HG03039 (cell line): ENCODE results near the gene GRPEL1.

Experiments used
- ATAC-seq: cut with Tn5 transposase; IDR thresholded peaks from one replicate; pipeline ENCODE4 v1.9.1; 2021; ENCODE audit warnings: mild to moderate bottlenecking, moderate library complexity; ENCODE audit not compliant: unreplicated experiment

GRPEL1 gene

GRCh38 chr4:7025040-7025602 is 42.7 kb downstream of the GRPEL1 start:
- ATAC-seq, result no peak

- ATAC-seq, result no peak
These were observed 43.5 kb downstream of the GRPEL1 start for GRCh38 chr4:7024336-7024890.

GRCh38 chr4:7023901-7024300 is 44.0 kb downstream of the GRPEL1 start:
- no peak for ATAC-seq

- ATAC-seq, result no peak
These were observed 44.4 kb downstream of the GRPEL1 start for GRCh38 chr4:7023486-7023885.

GRCh38 chr4:7021930-7022664 is 45.8 kb downstream of the GRPEL1 start:
- ATAC-seq, result no peak

- no peak for ATAC-seq
These were observed 46.5 kb downstream of the GRPEL1 start for GRCh38 chr4:7021355-7021754.

- ATAC-seq, result no peak
These were observed 47.0 kb downstream of the GRPEL1 start for GRCh38 chr4:7020856-7021255.

- ATAC-seq, result no peak
These were observed 47.6 kb downstream of the GRPEL1 start for GRCh38 chr4:7020290-7020689.

GRCh38 chr4:7019367-7019766 is 48.5 kb downstream of the GRPEL1 start:
- ATAC-seq, result no peak

GRCh38 chr4:7018281-7018680 is 49.6 kb downstream of the GRPEL1 start:
- no peak for ATAC-seq

GRCh38 chr4:7017446-7018048 is 50.3 kb downstream of the GRPEL1 start:
- no peak for ATAC-seq

GRCh38 chr4:7016512-7016911 is 51.4 kb downstream of the GRPEL1 start:
- ATAC-seq, result no peak

- no peak for ATAC-seq
These were observed 51.8 kb downstream of the GRPEL1 start for GRCh38 chr4:7016086-7016485.

GRCh38 chr4:7015383-7016035 is 52.4 kb downstream of the GRPEL1 start:
- no peak for ATAC-seq

- no peak for ATAC-seq
These were observed 53.0 kb downstream of the GRPEL1 start for GRCh38 chr4:7014815-7015214.

- no peak for ATAC-seq
These were observed 54.7 kb downstream of the GRPEL1 start for GRCh38 chr4:7013175-7013574.

GRCh38 chr4:7009564-7009963 is 58.3 kb downstream of the GRPEL1 start:
- ATAC-seq, result no peak
